NCI-H146 treated with DMSO at 0.1 percent for 48 hours (cell line): ENCODE data around the gene ABCF2.

Source experiments
- DNase-seq: peaks from one replicate; lab custom pipeline; 2025; ENCODE audit not compliant: unreplicated experiment; lab: John Stamatoyannopoulos, UW

ABCF2 gene

GRCh38 chr7:151226560-151226874, 488 bp downstream of the ABCF2 start:
- no peak for DNase-seq

DNA sequence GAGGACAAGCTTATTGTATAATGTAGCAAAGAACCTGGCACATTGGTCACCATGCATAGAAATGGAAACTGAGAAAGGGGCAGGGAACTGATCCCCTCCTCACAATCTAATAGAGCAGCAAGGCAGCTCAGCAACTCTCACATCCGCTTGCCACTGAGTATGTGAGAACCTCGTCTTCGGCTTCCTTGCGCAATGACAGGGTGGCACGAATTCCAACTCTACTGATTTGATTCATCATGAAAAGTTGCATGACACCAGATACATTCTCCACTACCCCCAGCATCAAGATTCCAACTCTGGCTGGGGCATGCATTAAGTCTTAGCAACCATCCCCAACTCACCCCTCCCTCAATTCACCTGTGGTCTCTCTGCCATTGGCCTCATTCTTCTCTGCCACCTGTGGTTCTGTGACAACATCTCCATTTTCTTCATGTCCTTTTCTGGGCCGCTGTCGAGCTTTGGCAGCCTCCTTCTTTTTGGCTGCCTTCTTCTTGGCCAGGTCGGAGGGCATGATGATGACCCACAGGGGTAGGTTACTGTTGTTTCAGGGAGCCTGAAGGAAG, 976 bp downstream of the ABCF2 start:
- DNase-seq = no peak

GRCh38 chr7:151223728-151224127, 3.3 kb downstream of the ABCF2 start:
- DNase-seq = no peak

- no peak for DNase-seq
Observed at GRCh38 chr7:151218170-151218569, 8.8 kb downstream of the ABCF2 start.

- DNase-seq = no peak
Observed at GRCh38 chr7:151215396-151215795, 11.6 kb downstream of the ABCF2 start.

DNA sequence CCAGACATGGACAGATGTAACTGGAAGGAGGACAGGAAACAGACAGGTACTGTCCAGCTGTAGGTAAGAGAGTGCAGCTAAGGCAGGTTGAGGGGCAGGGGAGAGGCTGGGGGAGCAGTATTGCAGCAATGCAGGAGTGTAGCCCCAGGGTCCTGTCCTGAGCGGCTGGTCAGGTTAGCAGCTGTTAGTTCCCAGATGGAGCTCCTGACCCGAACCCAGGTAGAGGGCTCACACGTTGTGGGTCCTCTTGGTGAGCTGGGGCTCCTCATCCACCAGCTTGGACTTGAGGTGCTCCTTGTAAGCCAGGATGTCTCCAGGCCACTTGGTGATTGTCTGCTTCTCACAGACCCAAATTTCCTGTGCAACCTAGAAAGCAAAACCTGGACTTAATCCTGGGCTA, 13.2 kb downstream of the ABCF2 start:
- DNase-seq = no peak

DNA sequence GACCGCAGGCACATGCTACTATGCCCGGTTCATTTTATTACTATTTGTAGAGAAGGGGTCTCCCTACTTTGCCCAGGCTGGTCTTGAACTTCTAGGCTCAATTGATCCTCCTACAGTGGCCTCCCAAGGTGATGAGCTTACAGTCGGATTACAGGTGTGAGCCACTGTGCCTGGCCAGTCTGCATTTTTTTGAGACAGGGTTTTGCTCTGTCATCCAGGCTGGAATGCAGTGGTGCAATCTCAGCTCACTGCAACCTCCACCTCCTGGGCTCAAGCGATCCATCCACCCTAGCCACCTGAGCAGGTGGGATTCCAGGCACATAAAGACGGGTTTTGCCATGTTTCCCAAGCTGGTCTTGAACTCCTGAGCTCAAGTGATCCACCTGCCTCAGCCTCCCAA, 14.4 kb downstream of the ABCF2 start:
- DNase-seq = no peak

DNA sequence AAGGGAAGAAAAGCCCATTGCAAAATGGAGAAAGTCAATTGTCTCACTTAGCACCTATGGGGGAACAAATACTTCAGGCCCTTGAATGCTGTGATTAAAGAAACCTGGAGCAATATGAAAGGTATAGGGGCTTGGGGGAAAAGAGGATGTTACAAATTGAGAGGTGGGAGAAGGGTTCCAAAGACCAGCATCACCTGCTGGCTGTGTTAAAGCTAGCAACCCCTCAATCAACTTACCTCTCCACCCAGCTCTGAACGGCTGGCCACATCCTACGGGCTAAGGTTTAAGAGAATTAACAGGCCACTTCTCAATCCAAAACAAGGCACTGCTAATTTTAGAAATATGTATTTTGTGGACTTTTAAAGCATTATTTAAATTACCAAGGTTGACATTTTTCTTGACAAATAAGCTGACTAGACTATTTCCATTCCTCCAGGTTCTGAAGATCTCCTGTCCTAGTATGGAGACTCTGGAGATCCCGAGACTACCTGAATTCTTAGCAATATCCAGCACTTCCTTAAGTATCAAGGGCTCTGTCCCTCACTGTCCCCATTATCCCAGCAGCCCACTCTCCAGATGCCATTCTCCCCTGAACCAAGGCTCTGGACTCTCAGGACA, 15.7 kb downstream of the ABCF2 start:
- DNase-seq = no peak

- DNase-seq = no peak
Observed at GRCh38 chr7:151210087-151210854, 16.7 kb downstream of the ABCF2 start, which contains the start of gene H2BK1. H2BK1 (minus strand) TSS chr7:151210488; CDS start chr7:151210318, 170 bp downstream.

DNA sequence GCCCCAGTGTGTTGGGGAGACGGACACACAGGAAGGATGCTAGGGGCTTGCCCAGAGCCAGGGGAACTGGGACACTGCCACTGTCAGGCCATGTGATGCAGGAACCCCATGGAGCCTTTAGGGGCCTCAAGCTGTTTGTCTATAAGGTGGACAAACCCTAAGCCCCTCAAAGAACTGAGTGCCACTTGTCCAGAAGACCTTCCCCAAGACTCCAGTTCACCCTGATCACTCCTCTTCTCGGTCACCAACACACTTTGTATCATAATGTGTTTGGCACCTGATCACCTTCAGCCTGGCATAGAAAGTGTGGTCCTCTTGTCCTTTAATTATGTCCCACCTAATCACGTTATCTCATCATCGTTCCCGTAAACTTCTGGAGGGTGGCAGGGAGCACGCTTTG, 17.4 kb downstream of the ABCF2 start:
- no peak for DNase-seq

GRCh38 chr7:151208253-151208862, 18.6 kb downstream of the ABCF2 start:
- no peak for DNase-seq

- DNase-seq = no peak
Observed at GRCh38 chr7:151207804-151208203, 19.2 kb downstream of the ABCF2 start.

DNA sequence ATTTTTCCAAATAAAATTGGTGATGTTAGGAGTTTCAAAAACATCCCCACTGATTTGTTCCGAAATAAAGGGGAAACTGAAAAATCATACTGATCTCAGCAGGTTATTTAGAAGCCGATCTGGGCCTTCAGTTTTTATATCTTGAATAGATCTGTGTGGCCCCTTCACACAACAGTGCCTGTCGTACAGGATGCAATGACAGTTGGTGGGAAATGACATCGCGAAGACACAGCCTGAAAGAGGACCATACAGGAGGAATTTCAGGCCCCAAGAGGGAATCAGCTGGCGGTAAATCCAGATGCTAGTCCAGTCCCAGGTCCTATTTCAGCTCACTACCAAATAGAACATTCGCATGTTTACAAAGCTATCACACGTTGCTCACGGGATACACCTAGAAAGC, 19.7 kb downstream of the ABCF2 start:
- DNase-seq = no peak

- DNase-seq = no peak
Observed at GRCh38 chr7:151206914-151207313, 20.1 kb downstream of the ABCF2 start.

DNA sequence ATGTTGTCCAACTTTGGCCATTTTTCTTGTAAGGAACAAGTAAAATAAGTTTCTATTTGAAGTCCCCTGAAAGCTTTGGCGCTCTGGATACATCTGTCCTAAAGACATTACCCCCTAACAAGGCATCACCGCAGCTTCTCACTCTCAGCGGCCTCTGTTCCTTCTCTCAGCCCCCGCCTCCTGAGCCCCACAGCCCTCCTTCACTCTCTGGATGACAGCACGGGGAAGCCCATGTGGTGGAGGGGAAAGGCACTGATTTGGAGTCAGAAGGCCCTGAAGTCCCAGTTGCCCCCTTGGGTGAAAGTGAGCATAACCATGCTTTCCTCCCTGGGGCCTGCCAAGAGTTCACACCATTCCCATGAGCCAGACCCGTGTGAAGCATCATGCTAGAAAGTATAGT, 21.3 kb downstream of the ABCF2 start:
- no peak for DNase-seq

DNA sequence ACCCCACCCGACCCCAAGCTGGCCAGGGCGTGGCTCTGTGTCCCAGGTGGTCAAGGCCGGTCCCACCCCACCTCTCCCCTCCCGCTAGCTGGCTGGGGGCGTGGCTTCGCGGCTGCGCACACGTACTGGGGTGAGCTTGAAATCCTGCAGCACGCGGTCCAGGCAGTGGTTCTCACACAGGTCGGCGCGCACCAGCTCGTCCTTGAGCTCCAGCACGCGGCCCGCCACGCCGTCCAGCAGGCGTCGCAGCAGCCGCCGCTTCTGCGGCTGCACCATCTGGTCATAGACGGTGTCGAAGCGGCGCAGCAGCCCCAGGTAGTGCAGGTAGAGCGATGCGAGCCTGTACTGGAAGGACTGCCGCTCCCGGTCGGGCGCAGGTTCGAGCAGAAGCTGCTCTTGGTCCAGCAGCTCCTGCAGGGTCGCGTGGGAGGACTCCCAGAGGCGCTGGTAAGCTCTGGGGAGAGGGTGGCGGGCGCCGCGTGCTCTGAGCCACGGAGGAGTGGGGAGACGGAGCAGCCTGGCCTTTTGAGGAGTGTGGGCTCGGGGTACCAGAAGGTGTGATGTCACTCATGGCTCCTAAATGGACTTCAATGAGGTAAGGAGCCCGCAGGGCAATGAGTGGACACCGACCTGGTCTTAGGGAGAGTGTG, 22.5 kb downstream of the ABCF2 start:
- DNase-seq = no peak

GRCh38 chr7:151202836-151203235, 24.2 kb downstream of the ABCF2 start:
- DNase-seq = no peak

DNA sequence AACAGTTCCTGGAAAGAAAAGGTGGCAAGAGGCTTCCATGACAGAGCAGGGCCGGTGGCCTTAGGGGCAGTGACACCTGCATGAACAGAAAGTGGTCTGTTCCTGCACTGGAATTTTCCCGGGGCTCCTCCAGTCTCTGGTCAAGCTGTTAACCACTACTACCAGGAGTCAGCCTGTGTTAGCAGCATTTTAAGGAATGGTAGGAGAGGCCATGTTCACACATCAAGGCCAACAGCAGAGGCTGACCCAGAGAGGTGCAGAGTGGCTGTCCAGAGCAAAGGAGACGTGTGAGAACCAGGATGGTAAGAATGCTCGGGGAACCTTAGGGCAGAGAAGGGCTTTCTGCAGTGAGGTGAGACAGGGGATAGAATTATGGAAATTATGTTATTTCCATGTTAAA, 25.3 kb downstream of the ABCF2 start:
- DNase-seq = no peak

- DNase-seq = no peak
Observed at GRCh38 chr7:151201344-151201743, 25.7 kb downstream of the ABCF2 start.

DNA sequence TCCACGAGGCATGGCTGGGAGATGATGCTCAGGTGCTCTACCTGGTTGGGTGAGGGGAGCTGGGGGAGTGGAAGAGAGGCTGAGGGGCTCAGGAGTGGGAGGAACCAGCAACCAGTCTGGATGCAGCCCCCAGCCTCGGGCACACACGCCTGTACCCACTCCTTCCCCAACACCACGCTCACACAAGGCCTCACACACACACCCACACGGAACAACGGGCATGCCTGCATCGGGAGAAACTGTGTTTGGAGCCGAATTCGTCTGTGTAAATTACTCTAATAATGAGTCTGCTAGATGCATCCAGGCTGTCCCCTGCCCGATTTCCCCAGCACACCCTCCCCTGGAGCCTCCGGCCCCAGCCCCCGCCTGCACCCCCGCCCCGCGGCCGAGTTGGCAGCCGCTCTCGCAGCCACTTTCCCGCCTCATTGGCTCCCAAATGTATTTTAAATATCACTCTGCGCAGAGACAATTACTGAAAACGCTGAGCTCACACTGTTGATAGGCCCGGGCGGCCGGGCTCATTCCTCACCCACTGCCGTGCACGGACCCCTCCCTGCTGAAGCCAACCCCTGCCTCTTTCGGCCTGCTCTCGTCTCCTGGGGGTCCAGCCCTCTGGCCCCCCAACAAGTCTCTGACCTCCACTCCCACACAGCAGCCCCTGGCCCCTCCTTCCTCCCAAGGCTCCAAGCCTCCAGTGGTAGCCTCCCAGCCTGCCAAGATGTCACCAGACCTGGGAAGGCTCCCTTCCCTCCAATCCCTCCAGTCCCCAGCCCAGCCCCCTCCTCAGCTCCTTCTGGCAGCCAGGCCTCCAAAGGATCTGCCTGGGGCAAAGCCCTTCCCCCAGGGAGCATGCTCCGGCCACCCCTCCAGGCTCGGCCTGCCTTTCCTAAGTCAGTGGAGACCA, 27.8 kb downstream of the ABCF2 start:
- DNase-seq = no peak

DNA sequence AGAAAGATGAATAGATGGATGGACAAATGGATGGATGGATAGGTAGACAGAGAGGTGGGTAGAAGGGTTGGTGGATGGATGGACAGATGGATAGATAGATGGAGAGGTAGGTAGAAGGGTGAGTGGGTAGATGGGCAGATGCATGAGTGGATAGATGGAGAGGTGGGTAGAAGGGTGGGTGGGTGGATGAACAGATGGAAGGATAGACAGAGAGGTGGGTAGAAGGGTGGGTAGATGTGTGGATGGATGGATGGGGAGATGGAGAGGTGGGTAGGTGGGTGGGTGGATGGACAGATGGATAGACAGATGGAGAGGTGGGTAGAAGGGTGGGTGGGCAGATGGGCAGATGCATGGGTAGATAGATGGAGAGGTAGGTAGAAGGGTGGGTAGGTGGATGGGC, 29.1 kb downstream of the ABCF2 start:
- DNase-seq = no peak
